Naive B cell (primary cell): ENCODE results near the gene ANAPC1. TPM values are rescaled to one million over a fixed set of nuclear protein-coding genes. Genes with fewer than 3 reads are reported as not detected.
"Not testable (repeated sequence)": the region's sequence is repeated elsewhere in the genome, so short reads cannot be mapped to it uniquely, and the experiment has no call there.

Experiments used
- ATAC-seq, 2 donors: fragments of 150-1000 bp; cut with Tn5 transposase; 2 replicates each; pipeline ENCODE4 v1.10.0; 2021; ENCODE audit warnings: low read depth in 2 of 2, mild to moderate bottlenecking in 2 of 2, moderate library complexity in 2 of 2
- DNase-seq: peaks from one replicate; pipeline ENCODE4 v3.0.0; 2022
- H3K27ac Mint-ChIP-seq, 6 donors: one replicate each; pipeline ENCODE4 v1.8.0; 2020 to 2022; ENCODE audit warnings: mild to moderate bottlenecking in 6 of 6, mixed read lengths in 6 of 6, moderate library complexity in 5 of 6, inconsistent platforms in 2 of 6
- H3K27me3 Mint-ChIP-seq, 3 donors: one replicate each; pipeline ENCODE4 v1.8.0; 2021 to 2022; ENCODE audit warnings: mixed read lengths in 3 of 3, mild to moderate bottlenecking in 1 of 3
- H3K36me3 Mint-ChIP-seq, 2 donors: one replicate each; pipeline ENCODE4 v1.8.0; 2020 to 2022; ENCODE audit warnings: mixed read lengths in 2 of 2, inconsistent platforms in 1 of 2, mild to moderate bottlenecking in 1 of 2
- H3K4me1 Mint-ChIP-seq, 3 donors: one replicate each; pipeline ENCODE4 v1.8.0; 2020 to 2022; ENCODE audit warnings: mixed read lengths in 3 of 3, inconsistent platforms in 1 of 3, mild to moderate bottlenecking in 1 of 3, moderate library complexity in 1 of 3
- H3K4me3 Mint-ChIP-seq, 8 donors: one replicate each; pipeline ENCODE4 v1.8.0; 2020 to 2022; ENCODE audit warnings: mild to moderate bottlenecking in 8 of 8, mixed read lengths in 8 of 8, moderate library complexity in 8 of 8, inconsistent platforms in 2 of 8
- H3K9me3 Mint-ChIP-seq, 7 donors: one replicate each; pipeline ENCODE4 v1.8.0; 2020 to 2022; ENCODE audit warnings: mixed read lengths in 7 of 7, mild to moderate bottlenecking in 5 of 7, inconsistent platforms in 2 of 7, moderate library complexity in 1 of 7
- polyA plus RNA-seq, 6 donors: library from polyadenylated mRNA; unstranded; fragments of 300-500 nt; fragmentation: Illumina TruSeq; gene quantifications; one replicate each; pipeline ENCODE4 v1.2.3, GENCODE V29; 2021; ENCODE audit warnings: low read depth in 6 of 6

ANAPC1 gene
- polyA plus RNA-seq, 6 donors from 2014 or later = 20.2 to 26.7 (median 23.7) TPM

DNA sequence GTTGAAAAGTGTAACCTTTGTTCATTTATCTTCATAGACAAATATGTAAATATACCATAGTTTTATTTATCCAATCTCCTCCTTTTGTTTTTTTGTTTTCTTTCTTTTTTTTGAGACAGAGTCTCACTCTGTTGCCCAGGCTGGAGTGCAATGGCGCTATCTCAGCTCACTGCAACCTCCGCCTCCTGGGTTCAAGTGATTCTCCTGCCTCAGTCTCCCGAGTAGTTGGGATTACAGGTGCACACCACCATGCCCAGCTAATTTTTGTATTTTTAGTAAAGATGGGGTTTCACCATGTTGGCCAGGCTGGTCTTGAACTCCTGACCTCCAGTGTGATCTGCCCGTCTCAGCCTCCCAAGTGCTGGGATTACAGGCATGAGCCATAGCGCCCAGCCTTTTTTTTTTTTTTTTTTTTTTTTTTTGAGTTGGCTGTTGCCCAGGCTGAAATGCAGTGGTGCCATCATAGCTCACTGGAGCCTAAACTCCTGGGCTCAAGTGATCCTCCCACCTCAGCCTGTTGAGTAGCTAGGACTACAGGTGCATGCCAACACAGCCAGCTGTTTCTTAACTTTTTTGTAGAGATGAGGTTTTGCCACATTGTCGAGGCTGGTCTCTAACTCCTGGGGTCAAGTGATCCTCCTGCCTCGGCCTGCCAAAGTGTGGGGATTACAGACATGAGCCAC, 27.4 kb upstream of the ANAPC1 start:
- not testable (repeated sequence) for H3K27ac Mint-ChIP-seq, H3K27me3 Mint-ChIP-seq, H3K9me3 Mint-ChIP-seq, DNase-seq, ATAC-seq, H3K4me3 Mint-ChIP-seq, H3K36me3 Mint-ChIP-seq
- peaks cover 5 to 17% (median 9%) of the 10 kb centered on the region in 3 donors for H3K4me1 Mint-ChIP-seq

DNA sequence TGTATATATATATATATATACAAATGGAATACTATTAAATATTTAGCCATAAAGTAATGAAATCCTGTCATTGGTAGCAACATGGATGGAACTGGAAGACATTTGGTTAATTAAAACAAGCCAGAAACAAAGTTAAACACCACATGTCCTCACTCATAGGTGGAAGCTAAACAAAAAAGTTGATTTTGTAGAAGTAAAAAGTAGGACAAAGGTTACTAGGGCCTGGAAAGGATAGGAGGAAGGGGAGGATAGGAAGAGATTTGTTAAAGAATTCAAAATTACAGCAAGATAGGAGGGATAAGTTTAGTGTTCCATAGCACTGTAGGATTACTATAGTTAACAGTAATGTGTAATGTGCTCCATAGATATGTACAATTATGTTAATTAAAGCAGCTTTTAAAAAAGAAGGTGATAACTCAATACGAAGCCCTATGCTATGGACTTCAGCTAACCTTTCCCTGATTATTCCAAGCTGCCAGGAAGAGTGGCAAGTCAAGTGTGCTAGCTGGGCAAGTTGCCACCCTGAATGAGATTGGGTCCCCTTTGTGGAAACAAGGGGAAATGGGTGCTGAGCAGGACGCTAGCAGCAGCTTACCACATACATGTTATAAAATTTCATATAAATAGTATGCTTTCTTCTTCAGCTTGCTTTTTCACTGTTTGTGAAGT, 26.8 kb upstream of the ANAPC1 start:
- Mint-ChIP-seq H3K4me1 (peaks cover 12 to 23% (median 16%) of the 10 kb centered on the region in 3 donors), H3K27me3 (no peaks in the 10 kb centered on the region), H3K36me3 (no peaks in the 10 kb centered on the region), H3K9me3 (no peaks in the 10 kb centered on the region), H3K27ac (peak overlapping the region in 1 of 6 donors; percentile 19), H3K4me3 (no peak overlapping the region)
- DNase-seq (no peak), ATAC-seq (no peak)

DNA sequence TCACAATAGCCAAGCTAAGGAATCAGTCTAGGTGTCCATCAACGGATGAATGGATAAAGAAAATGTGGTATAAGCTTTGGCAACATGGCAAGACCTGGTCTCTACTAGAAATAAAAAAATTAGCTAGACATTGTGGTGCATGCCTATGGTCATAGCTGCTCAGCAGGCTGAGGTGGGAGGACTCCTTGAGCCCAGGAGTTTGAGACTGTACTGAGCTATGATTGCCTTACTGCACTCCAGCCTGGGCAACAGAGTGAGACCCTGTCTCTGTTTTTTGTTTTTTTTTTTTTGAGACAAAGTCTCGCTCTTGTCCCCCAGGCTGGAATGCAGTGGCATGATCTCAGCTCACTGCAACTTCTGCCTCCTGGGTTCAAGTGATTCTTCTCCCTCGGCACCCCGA, 26.0 kb upstream of the ANAPC1 start:
- H3K36me3 Mint-ChIP-seq, ATAC-seq, H3K9me3 Mint-ChIP-seq, H3K27me3 Mint-ChIP-seq, DNase-seq, H3K27ac Mint-ChIP-seq, H3K4me3 Mint-ChIP-seq: not testable (repeated sequence)
- H3K4me1 Mint-ChIP-seq = peaks cover 14 to 24% (median 17%) of the 10 kb centered on the region in 3 donors

GRCh38 chr2:111909079-111909478, 25.1 kb upstream of the ANAPC1 start:
- Mint-ChIP-seq H3K36me3 (no peaks in the 10 kb centered on the region), H3K4me1 (peaks cover 14 to 24% (median 17%) of the 10 kb centered on the region in 3 donors), H3K4me3 (no peak overlapping the region), H3K9me3 (no peaks in the 10 kb centered on the region), H3K27me3 (no peaks in the 10 kb centered on the region), H3K27ac (peak overlapping the region in 1 of 6 donors; percentile 35)
- ATAC-seq (no peak), DNase-seq (no peak)

DNA sequence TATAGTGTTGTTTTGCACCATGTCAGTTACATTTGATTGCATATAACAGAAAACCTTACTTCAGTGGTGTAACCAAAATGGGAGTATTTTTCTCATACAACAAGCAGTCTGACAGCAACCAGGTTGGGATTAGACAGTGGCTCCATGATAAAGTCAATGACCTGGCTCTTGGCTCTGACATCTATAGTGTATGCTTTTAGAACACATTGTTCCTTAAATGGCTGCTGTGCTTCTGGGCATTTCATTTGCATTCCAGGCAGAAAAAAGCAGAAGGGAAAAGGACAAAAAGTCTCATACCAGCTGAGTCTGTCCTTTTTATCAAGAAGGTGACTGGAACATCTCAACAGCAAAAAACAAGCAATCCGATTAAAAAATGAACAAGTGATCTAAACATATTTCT, 24.6 kb upstream of the ANAPC1 start:
- Mint-ChIP-seq H3K4me1 (peaks cover 14 to 24% (median 17%) of the 10 kb centered on the region in 3 donors), H3K36me3 (no peaks in the 10 kb centered on the region), H3K9me3 (no peaks in the 10 kb centered on the region), H3K4me3 (no peak overlapping the region), H3K27me3 (no peaks in the 10 kb centered on the region), H3K27ac (no peak overlapping the region)
- ATAC-seq = no peak
- DNase-seq = no peak

DNA sequence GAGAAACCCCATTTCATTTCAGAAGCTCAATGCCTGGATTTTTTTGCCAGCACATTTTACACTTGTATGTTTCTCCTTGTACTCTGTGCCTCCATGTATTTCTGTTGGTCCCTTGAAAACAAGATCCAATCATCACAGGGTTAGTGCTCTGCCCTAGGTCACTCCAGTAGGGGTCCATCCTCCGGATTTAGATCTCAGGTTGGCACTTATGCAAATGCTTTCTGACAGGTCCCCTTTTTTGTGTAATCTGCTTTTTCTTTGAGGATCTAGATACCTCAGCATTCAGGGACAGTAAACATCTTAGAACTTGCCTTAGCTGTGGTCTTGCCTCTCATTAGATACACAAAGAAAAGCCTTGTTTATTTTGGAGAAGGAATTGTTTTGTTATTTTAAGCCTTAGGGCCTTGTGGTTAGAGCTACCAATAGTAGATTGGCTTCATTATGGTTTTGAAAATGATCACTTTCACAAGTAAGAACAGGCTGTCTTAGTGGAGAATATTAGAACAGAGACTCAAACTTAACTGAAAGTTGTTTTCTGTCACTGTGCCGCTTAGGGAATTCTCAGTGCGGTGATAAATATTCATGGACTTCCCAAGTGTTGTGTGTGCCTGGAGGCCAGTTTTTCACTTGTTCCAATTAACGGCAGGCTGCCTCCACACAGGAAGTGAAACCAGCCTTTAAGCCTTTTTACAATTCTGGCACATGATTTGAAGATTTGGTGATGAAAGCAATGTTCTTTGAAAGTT, 22.2 kb upstream of the ANAPC1 start:
- Mint-ChIP-seq H3K27ac (peak overlapping the region; percentile 49 to 79 (median 70)), H3K4me3 (peak overlapping the region in 5 of 8 donors; percentile 7 to 44 (median 36)), H3K9me3 (no peaks in the 10 kb centered on the region), H3K27me3 (peaks cover 0 to 10% (median 4%) of the 10 kb centered on the region in 3 donors), H3K4me1 (peaks cover 14 to 24% (median 17%) of the 10 kb centered on the region in 3 donors), H3K36me3 (no peaks in the 10 kb centered on the region)
- ATAC-seq (peak; percentile 58 to 78), DNase-seq (peak; percentile 38)

GRCh38 chr2:111905475-111905869, 21.5 kb upstream of the ANAPC1 start:
- not testable (repeated sequence) for DNase-seq, H3K9me3 Mint-ChIP-seq, H3K4me3 Mint-ChIP-seq, H3K36me3 Mint-ChIP-seq, ATAC-seq
- H3K27ac Mint-ChIP-seq = peak overlapping the region in 4 of 6 donors; percentile 49 to 79 (median 70)
- peaks cover 14 to 24% (median 17%) of the 10 kb centered on the region in 3 donors for H3K4me1 Mint-ChIP-seq
- H3K27me3 Mint-ChIP-seq = peaks cover 3 to 10% (median 10%) of the 10 kb centered on the region in 3 donors

- Mint-ChIP-seq H3K27me3 (peaks cover 4 to 10% (median 10%) of the 10 kb centered on the region in 3 donors), H3K4me3 (no peak overlapping the region), H3K27ac (no peak overlapping the region), H3K36me3 (no peaks in the 10 kb centered on the region), H3K9me3 (no peaks in the 10 kb centered on the region), H3K4me1 (peaks cover 14 to 24% (median 17%) of the 10 kb centered on the region in 3 donors)
- ATAC-seq (no peak), DNase-seq (no peak)
Observed at GRCh38 chr2:111904726-111905474, 20.9 kb upstream of the ANAPC1 start.

- no peak for DNase-seq
- H3K36me3 Mint-ChIP-seq = no peaks in the 10 kb centered on the region
- ATAC-seq = no peak
- H3K4me3 Mint-ChIP-seq = no peak overlapping the region
- peaks cover 4 to 10% (median 10%) of the 10 kb centered on the region in 3 donors for H3K27me3 Mint-ChIP-seq
- H3K4me1 Mint-ChIP-seq = peaks cover 14 to 32% (median 26%) of the 10 kb centered on the region in 3 donors
- no peak overlapping the region for H3K27ac Mint-ChIP-seq
- H3K9me3 Mint-ChIP-seq = no peaks in the 10 kb centered on the region
Observed at GRCh38 chr2:111903930-111904439, 20.0 kb upstream of the ANAPC1 start.

DNA sequence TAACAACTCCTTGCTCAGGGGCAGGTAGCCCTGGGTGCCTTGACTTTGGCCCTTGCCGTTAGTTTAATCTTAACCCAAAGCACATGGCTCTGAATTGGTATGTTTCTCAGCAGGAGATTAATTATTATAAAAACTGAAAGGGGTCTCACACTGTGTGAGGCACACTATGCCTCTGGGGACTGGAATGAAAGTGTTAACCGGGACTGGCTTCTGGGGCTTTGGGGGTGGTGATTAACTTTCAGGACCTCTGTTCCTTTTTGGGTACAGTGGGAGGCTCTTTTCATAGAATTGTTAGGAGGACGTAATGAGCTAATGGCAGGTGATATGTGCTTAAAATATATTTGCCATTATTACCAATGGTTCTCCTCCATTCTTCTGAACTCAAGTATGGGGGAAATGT, 19.5 kb upstream of the ANAPC1 start:
- H3K27me3 Mint-ChIP-seq = peaks cover 4 to 10% (median 10%) of the 10 kb centered on the region in 3 donors
- H3K36me3 Mint-ChIP-seq = no peaks in the 10 kb centered on the region
- H3K9me3 Mint-ChIP-seq = no peaks in the 10 kb centered on the region
- peak overlapping the region in 1 of 6 donors; percentile 87 for H3K27ac Mint-ChIP-seq
- ATAC-seq (no peak), DNase-seq (no peak)
- H3K4me3 Mint-ChIP-seq = no peak overlapping the region
- peaks cover 14 to 29% (median 26%) of the 10 kb centered on the region in 3 donors for H3K4me1 Mint-ChIP-seq

- peaks cover 16 to 32% (median 29%) of the 10 kb centered on the region in 3 donors for H3K27me3 Mint-ChIP-seq
- DNase-seq = no peak
- no peaks in the 10 kb centered on the region for H3K36me3 Mint-ChIP-seq
- no peak overlapping the region for H3K27ac Mint-ChIP-seq
- H3K9me3 Mint-ChIP-seq = no peaks in the 10 kb centered on the region
- no peak for ATAC-seq
- peak overlapping the region in 1 of 8 donors; percentile 78 for H3K4me3 Mint-ChIP-seq
- H3K4me1 Mint-ChIP-seq = peaks cover 11 to 21% (median 19%) of the 10 kb centered on the region in 3 donors
Observed at GRCh38 chr2:111900859-111901258, 16.9 kb upstream of the ANAPC1 start.

- H3K27ac Mint-ChIP-seq = peak overlapping the region in 1 of 6 donors; percentile 59
- ATAC-seq (peak; percentile 29 to 33), DNase-seq (peak; percentile 23)
- no peaks in the 10 kb centered on the region for H3K9me3 Mint-ChIP-seq
- H3K36me3 Mint-ChIP-seq = no peaks in the 10 kb centered on the region
- H3K4me3 Mint-ChIP-seq = peak overlapping the region; percentile 73 to 90 (median 81)
- peaks cover 28 to 50% (median 48%) of the 10 kb centered on the region in 3 donors for H3K27me3 Mint-ChIP-seq
- peaks cover 8 to 19% (median 16%) of the 10 kb centered on the region in 3 donors for H3K4me1 Mint-ChIP-seq
Observed at GRCh38 chr2:111898703-111899514, 14.9 kb upstream of the ANAPC1 start.
